NK-92 treated with Interleukin-12 subunit alpha and Interleukin-12 subunit beta, amount 100 ng/mL, for 24 hours (cell line): ENCODE results near the gene TSACC.

ENCODE experiments used
- DNase-seq: peaks from one replicate; lab custom pipeline; 2025; lab: John Stamatoyannopoulos, UW

TSACC gene

DNA sequence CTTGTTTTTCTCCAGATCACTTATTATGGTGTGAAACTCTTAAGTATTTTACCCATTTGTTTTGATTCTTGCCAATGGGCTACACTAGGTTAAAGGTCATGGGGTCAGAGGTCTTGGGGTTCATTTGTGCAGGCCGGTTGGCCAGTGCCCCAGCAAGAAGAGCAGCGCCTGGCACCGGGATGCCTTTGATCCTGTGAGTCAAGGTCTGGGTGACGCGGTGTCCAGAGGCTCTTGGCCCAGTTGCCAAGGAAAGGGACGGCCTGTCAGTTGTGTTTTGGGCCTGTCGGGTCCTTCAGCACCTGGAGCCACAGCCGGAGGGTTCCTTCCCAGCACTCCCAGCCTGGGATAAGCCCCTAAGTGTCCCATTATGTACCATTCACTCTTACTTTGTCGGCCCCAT, 55.8 kb downstream of the TSACC start:
- DNase-seq = no peak

DNA sequence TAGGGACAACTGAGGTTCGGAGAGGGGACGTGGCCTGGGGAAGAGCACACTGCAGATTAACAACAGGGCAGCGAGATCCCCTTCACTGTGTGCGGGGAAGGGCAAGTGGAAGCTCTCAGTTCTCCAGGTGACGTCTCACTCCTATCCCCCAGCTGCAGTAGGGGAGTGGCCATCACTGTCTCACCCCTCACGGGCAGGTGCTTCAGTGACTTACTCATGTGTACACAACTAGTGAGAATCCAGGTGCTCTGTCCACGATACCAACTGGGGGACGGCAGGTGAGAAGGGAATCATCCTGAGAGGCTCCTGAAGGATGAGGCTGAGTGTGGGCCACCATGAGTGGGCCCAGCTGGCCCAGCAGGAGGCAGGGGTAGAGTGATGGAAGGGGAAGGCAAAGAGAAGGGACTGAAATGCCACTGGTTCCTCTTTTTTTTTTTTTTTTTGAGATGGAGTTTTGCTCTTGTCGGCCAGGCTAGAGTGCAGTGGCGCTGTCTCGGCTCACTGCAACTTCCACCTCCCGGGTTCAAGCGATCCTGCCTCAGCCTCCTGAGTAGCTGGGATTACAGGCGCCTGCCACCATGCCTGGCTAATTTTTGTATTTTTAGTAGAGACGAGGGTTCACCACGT, 56.6 kb downstream of the TSACC start:
- DNase-seq = no peak
